HG02970 (cell line): ENCODE results near the gene OAS1.
"Not testable (repeated sequence)": the region's sequence is repeated elsewhere in the genome, so short reads cannot be mapped to it uniquely, and the experiment has no call there.

Experiments
- ATAC-seq: cut with Tn5 transposase; IDR thresholded peaks from one replicate; pipeline ENCODE4 v1.9.1; 2021; ENCODE audit warnings: mild to moderate bottlenecking, moderate library complexity, moderate number of reproducible peaks; ENCODE audit not compliant: unreplicated experiment, low FRiP score

OAS1 gene

GRCh38 chr12:112933129-112933505 is 26.4 kb downstream of the OAS1 start:
- no peak for ATAC-seq

GRCh38 chr12:112936264-112936663 is 29.5 kb downstream of the OAS1 start:
- ATAC-seq: no peak

DNA sequence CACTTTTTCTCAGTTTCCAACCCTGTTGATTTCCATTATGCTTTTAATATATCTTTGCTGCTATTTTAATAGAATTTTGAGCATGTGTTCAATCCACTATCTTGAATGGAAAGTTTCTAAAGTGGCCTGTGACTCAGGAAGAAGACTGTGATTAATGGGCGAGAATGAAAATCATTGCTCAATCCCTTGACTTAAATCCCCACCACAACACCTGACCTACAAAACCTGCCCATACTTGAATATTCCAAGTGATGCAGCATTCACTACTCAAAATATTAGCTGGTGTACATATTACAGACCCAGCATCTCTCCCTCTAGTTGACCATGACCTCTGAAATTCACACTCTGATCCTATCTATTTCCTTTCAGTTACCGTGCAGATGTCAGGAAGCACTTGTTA is 30.2 kb downstream of the OAS1 start:
- no peak for ATAC-seq

DNA sequence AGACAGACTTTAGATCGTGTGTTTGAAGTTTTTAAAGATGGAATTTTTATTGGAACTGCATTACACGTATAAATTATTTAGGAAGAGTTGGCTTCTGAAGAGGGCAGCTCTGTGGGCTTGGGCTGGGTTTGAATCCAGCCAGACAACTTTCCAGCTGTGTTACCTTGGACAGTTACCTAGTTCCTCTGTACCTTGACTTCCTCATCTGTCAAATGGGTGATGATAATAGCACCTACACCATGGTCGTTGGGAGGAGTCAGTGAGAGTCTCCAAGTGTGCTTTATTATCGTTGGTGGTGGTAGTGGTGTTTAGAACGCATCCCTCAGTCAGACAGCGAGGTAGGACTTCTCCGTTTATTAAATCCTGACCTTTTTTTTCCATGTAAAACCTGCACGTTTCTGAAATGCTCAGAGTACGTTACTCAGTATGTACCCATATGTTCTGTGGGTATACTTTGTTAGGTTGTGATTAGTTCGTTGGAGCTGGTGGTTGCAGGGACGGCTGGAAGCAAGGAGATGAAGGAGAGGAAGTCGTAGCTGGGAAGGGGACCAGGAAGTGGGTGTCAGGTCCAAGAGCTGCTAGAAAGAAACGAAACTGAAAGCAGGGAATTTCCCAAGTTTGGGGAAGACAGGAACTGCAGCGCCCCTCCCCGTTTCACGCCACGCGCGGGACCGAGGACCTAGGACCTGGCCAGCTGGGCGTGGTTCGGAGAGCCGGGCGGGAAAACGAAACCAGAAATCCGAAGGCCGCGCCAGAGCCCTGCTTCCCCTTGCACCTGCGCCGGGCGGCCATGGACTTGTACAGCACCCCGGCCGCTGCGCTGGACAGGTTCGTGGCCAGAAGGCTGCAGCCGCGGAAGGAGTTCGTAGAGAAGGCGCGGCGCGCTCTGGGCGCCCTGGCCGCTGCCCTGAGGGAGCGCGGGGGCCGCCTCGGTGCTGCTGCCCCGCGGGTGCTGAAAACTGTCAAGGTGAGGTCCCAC is 31.3 kb downstream of the OAS1 start, which contains the start of gene OAS3:
OAS3 (plus strand) TSS at position 734 of the 979 bp plus-strand sequence; CDS start at position 791, 57 bp downstream.
- peak; percentile 53 for ATAC-seq

DNA sequence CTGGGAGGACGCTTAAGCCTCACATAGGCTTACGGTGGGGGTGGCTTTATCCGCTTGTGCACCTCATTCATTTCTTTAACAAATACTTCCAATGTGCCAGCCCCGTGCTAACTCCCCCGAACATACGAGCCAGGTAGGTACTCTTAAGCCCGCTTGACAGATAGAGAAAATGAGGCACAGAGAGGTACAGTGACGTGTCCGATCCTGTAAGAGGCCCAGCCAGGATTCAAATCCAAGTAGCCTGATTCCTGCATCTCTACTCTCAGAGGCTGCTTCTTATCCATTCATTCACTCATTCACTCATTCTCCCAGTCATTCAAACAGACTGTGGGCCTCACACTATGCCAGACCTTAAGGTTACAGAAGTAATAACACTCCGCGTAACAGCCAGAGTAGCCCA is 32.0 kb downstream of the OAS1 start:
- no peak for ATAC-seq

- no peak for ATAC-seq
These were observed 33.1 kb downstream of the OAS1 start for GRCh38 chr12:112939761-112940381.

DNA sequence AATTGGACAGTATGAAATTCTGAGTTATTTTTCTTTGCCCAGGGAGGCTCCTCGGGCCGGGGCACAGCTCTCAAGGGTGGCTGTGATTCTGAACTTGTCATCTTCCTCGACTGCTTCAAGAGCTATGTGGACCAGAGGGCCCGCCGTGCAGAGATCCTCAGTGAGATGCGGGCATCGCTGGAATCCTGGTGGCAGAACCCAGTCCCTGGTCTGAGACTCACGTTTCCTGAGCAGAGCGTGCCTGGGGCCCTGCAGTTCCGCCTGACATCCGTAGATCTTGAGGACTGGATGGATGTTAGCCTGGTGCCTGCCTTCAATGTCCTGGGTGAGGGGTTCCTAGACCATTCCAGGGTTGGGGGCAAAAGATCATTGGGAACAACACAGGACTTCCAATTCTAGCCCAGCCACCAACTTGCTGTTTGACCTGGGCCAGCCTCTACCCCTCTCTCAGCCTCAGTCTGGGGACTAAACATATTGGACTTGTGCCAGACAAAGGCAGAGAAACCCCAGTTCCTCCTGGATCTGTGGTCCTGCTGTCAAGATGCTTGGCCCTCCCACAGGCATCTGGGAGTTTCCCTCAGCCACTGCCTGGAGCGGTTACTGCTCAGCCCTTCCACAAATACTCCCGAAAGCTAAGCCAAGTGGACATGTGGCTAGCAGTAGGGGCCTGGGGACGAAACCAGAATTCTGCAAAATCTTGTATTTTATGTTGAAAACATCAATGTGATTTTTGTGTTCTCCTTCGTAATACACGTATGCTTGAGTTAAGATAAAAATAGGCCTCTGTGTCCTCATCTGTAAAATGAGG is 35.0 kb downstream of the OAS1 start:
- no peak for ATAC-seq

- no peak for ATAC-seq
These were observed 35.8 kb downstream of the OAS1 start for GRCh38 chr12:112942572-112942971.

- ATAC-seq: no peak
These were observed 37.4 kb downstream of the OAS1 start for GRCh38 chr12:112944024-112944690.

DNA sequence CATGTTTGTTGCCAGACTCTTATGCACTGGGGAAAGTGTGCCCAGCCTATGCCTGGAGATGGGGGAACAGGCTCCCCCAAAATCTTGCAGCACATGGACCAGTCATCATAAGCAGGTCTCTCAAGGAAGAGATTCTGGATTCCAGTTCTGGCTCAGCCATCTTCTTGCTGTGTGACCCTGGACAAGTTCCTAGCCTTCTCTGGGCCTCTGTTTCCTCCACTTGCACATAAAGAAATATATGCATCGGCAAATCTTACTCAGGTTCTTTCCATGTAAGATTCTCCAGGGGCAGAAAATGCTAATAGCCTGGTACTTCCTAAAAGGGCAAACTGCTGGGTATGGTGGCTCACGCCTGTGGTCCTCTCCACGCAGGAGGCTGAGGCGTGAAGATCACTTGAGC is 38.8 kb downstream of the OAS1 start:
- ATAC-seq: no peak

DNA sequence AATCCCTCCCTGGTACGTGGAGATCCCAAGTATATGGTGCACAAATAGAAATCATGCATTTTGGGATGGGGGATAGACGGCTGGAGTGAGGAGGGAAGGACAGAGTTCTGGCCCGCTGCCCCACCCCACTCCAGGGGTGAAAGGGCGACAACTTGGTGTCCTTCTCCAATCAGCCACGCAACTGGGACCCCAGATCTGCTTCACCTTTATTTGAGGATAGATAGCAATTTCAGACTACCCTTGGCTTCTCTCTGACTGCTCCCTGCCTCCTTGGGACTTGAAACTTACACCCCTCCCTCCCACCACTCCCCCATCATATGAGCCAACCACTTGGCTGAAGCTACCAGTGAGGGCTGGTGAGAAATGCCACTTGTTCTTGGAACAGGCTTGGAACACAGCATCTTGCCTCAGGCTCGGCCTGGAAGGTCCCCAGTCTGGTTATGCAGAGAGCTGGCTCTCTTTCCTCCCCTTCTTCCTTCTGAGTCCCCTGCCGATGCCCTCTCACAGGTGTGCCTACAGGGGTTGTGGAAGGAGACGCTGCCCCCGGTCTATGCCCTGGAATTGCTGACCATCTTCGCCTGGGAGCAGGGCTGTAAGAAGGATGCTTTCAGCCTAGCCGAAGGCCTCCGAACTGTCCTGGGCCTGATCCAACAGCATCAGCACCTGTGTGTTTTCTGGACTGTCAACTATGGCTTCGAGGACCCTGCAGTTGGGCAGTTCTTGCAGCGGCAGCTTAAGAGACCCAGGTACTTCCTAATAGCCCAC is 39.7 kb downstream of the OAS1 start:
- ATAC-seq: no peak

- ATAC-seq: no peak
These were observed 40.6 kb downstream of the OAS1 start for GRCh38 chr12:112947314-112947713.

DNA sequence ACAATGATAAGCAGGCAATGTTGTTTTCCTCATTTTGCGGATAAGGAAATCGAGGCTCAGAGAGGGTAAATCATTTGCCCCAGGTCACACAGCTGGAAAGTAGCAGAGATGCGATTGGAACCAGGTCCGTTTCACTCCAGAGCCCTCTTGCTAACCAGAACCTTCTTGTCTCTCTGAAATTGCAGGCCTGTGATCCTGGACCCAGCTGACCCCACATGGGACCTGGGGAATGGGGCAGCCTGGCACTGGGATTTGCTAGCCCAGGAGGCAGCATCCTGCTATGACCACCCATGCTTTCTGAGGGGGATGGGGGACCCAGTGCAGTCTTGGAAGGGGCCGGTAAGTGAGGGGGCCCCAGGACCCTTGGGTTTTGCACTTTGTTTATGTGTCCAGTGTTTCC is 41.0 kb downstream of the OAS1 start:
- ATAC-seq: no peak

- ATAC-seq: no peak
These were observed 42.0 kb downstream of the OAS1 start for GRCh38 chr12:112948806-112949205.

GRCh38 chr12:112950701-112951100 is 43.9 kb downstream of the OAS1 start:
- ATAC-seq: no peak

DNA sequence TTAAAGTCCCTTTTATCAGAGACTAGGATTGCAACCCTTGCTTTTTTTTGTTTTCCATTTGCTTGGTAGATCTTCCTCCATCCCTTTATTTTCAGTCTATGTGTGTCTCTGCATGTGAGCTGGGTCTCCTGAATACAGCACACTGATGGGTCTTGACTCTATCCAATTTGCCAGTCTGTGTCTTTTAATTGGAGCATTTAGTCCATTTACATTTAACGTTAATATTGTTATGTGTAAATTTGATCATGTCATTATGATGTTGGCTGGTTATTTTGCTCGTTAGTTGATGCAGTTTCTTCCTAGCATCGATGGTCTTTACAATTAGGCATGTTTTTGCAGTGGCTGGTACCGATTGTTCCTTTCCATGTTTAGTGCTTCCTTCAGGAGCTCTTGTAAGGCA is 50.4 kb downstream of the OAS1 start:
- not testable (repeated sequence) for ATAC-seq

- ATAC-seq: no peak
These were observed 54.3 kb downstream of the OAS1 start for GRCh38 chr12:112961074-112961473.

DNA sequence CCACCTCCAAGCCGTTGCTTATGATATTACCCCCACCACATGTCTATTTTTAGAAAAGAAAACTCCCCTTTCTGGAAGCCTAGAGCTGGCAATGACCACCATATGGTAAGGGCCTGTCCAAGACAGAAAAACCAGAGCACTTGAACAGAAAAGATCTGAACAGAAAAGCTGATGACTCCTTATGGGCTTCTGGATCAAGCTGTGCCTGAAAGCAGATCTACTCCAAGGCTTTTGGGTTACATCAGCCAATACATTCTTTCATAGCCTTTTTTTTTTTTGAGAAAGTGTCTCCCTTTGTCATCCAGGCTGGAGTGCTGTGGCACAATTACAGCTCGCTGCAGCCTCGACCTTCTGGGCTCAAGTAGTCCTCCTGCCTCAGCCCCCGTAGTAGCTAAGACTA is 54.8 kb downstream of the OAS1 start:
- no peak for ATAC-seq

DNA sequence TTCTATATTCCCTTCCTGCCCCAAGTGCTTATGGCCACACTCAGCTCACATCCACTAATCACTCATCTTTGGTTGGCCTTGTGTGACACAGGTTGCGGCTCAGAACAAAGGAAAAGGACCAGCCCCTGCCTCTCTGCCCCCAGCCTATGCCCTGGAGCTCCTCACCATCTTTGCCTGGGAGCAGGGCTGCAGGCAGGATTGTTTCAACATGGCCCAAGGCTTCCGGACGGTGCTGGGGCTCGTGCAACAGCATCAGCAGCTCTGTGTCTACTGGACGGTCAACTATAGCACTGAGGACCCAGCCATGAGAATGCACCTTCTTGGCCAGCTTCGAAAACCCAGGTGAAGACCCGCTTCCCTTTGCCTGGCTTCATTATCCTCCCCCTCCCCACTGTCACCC is 55.8 kb downstream of the OAS1 start:
- ATAC-seq: no peak
